Heart left ventricle (tissue), 13 donors: ENCODE data around the gene ISLR.

Experiments used
- POLR2A ChIP-seq, 2 donors: fragments of 450-650 bp; IDR thresholded peaks; one replicate each; pipeline ENCODE4 v1.6.1; 2017; ENCODE audit warnings: antibody characterized with exemption in 2 of 2, mild to moderate bottlenecking in 2 of 2, moderate library complexity in 2 of 2
- TF ChIP-seq, protein P1 (sequence below), 12 donors: fragments of 200-600 bp; sonication (generic) in 4 of 12; IDR thresholded peaks; one replicate each; pipeline versions ENCODE4 v1.5.0 to v1.8.0; 2018 to 2022; ENCODE audit warnings: antibody characterized with exemption in 12 of 12, mild to moderate bottlenecking in 5 of 12
- donor health status: ischemic (EF 13 %, LVEDD 7.1; RV severe dilation, severe dysfunction).
- donor health status: DM: no; HTN: yes; CAD: no.
- donor health status: DM: no; HTN: no; CAD: no.
- donor health status: ischemic (EF 25% LVEDD 6.9; RV normal size, moderate dysfunction).
- donor health status: ischemic (EF 25% LVEDD 5.7; RV mildly dilated, moderate dysfunction).
- donor health status: ischemic (EF 35%, LVEDD 5.7; RV mildly dilated, moderate dysfunction).
- donor health status: nonischemic (EF 11% LVEDD 7.7; RV severe dilation, severe dysfunction).
- donor health status: DM: yes; HTN: yes; CAD: no.
- donor health status: PGD.
- donor health status: ischemic (EF 29% LVEDD 5.4; RV normal size, mild dysfunction).
- donor health status: nonischemic (EF 23%, LVEDD 6.1; RV moderate dilation, normal function).

DNA sequence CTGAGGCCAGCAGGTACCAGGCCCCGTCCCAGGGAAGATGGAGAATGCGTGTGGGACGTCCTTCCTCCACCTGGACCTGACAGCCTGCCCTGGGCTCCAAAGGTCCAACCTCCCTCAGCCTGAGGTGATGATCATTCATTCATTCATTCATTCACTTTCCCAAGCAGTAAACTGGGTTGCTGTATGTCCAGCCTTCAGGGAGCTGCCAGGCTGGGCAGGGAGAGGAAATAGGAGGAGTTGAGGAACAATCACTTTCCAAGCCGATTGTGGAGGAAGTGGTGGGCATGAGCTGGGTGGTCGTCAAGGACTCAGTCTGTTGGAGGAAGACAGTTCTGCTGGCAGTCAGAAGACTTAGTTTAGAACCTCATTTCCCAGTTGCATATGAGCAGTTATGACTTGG is 52.4 kb downstream of the ISLR start:
- TF ChIP-seq, protein P1, sequence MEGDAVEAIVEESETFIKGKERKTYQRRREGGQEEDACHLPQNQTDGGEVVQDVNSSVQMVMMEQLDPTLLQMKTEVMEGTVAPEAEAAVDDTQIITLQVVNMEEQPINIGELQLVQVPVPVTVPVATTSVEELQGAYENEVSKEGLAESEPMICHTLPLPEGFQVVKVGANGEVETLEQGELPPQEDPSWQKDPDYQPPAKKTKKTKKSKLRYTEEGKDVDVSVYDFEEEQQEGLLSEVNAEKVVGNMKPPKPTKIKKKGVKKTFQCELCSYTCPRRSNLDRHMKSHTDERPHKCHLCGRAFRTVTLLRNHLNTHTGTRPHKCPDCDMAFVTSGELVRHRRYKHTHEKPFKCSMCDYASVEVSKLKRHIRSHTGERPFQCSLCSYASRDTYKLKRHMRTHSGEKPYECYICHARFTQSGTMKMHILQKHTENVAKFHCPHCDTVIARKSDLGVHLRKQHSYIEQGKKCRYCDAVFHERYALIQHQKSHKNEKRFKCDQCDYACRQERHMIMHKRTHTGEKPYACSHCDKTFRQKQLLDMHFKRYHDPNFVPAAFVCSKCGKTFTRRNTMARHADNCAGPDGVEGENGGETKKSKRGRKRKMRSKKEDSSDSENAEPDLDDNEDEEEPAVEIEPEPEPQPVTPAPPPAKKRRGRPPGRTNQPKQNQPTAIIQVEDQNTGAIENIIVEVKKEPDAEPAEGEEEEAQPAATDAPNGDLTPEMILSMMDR (IDR thresholded peaks at IDR 0.05), result no peak
- TF ChIP-seq POLR2A (IDR thresholded peaks at IDR 0.05), result no peak
